MM.1S (cell line): ENCODE results near the gene SUPT4H1.

Experiments
- DNase-seq: peaks from one replicate; pipeline ENCODE4 v3.0.0-alpha.2; 2015
- H2AFZ ChIP-seq: fragments of 300-600 bp; sonication (generic); 2 replicates; pipeline ENCODE4 v1.6.0; 2016; ENCODE audit warnings: antibody characterized with exemption, low read length
- H3F3A ChIP-seq: fragments of 300-600 bp; sonication (generic); 2 replicates; pipeline ENCODE4 v1.6.1; 2016; ENCODE audit warnings: mild to moderate bottlenecking, antibody characterized with exemption, low read length, moderate library complexity, mixed read lengths; ENCODE audit not compliant: insufficient read depth
- H3K27ac ChIP-seq: fragments of 300-600 bp; sonication (generic); 2 replicates; pipeline ENCODE4 v1.5.1; 2016; ENCODE audit warnings: mild to moderate bottlenecking, low read length
- H3K27me3 ChIP-seq: fragments of 300-600 bp; sonication (generic); replicated peaks from 2 replicates; pipeline ENCODE4 v1.6.0; 2016; ENCODE audit warnings: low read length; ENCODE audit not compliant: insufficient read depth
- H3K36me3 ChIP-seq: fragments of 300-600 bp; sonication (generic); replicated peaks from 2 replicates; pipeline ENCODE4 v1.6.1; 2016; ENCODE audit warnings: mild to moderate bottlenecking, low read length, mixed read lengths; ENCODE audit not compliant: insufficient read depth
- H3K4me1 ChIP-seq: fragments of 300-600 bp; sonication (generic); 2 replicates; pipeline ENCODE4 v1.6.1; 2016; ENCODE audit warnings: low read length, mixed read lengths
- H3K4me2 ChIP-seq: fragments of 300-600 bp; sonication (generic); 2 replicates; pipeline ENCODE4 v1.6.0; 2016; ENCODE audit warnings: low read depth, low read length
- H3K4me3 ChIP-seq: fragments of 300-600 bp; sonication (generic); 2 replicates; pipeline ENCODE4 v1.5.1; 2016; ENCODE audit warnings: low read length, mixed read lengths
- H3K79me2 ChIP-seq: fragments of 300-600 bp; sonication (generic); 2 replicates; pipeline ENCODE4 v1.6.1; 2016; ENCODE audit warnings: mixed run types, low read length, mixed read lengths
- H3K9ac ChIP-seq: fragments of 300-600 bp; sonication (generic); 2 replicates; pipeline ENCODE4 v1.6.1; 2016; ENCODE audit warnings: low read length, mixed read lengths
- H3K9me2 ChIP-seq: fragments of 300-600 bp; sonication (generic); replicated peaks from 2 replicates; pipeline ENCODE4 v1.6.1; 2016; ENCODE audit warnings: mild to moderate bottlenecking, low read length, mixed read lengths; ENCODE audit not compliant: insufficient read depth
- H3K9me3 ChIP-seq: fragments of 300-600 bp; sonication (generic); replicated peaks from 2 replicates; pipeline ENCODE4 v1.6.1; 2016; ENCODE audit warnings: mild to moderate bottlenecking, low read length, mixed read lengths; ENCODE audit not compliant: insufficient read depth
- H4K20me1 ChIP-seq: fragments of 300-600 bp; sonication (generic); 2 replicates; pipeline ENCODE4 v1.6.1; 2016; ENCODE audit warnings: mild to moderate bottlenecking, low read length, moderate library complexity, mixed read lengths; ENCODE audit not compliant: insufficient read depth
- EZH2 ChIP-seq: fragments of 300-600 bp; sonication (generic); optimal IDR thresholded peaks from 2 replicates; pipeline ENCODE3; 2017; ENCODE audit warnings: low read depth, mild to moderate bottlenecking, antibody characterized with exemption, low read length, mixed read lengths
- EZH2phosphoT487 ChIP-seq: fragments of 300-600 bp; sonication (generic); IDR thresholded peaks from 2 replicates; pipeline ENCODE4 v1.6.1; 2018; ENCODE audit warnings: antibody characterized with exemption, low read length
- TF ChIP-seq, protein P1 (sequence below): fragments of 300-600 bp; sonication (generic); IDR thresholded peaks from 2 replicates; pipeline ENCODE4 v1.5.1; 2016; ENCODE audit warnings: antibody characterized with exemption, low read length, mixed read lengths

SUPT4H1 gene

GRCh38 chr17:58365980-58366595, 14.1 kb upstream of the SUPT4H1 start:
- Histone ChIP-seq H3F3A (0 out of 2 replicates have a peak, but pooled peaks cover 2% of the 10 kb centered on the region), H3K9me2 (no peaks in the 10 kb centered on the region), H3K27ac (peak overlapping the region; percentile 23; the same call in 1 of the 2 replicates), H3K79me2 (no peaks in the 10 kb centered on the region), H4K20me1 (no peaks in the 10 kb centered on the region), H3K36me3 (no peaks in the 10 kb centered on the region), H2AFZ (no peak overlapping the region), H3K4me2 (no peak overlapping the region), H3K27me3 (no peaks in the 10 kb centered on the region), H3K4me3 (no peak overlapping the region), H3K9me3 (no peaks in the 10 kb centered on the region), H3K9ac (no peak overlapping the region), H3K4me1 (peaks cover 16% of the 10 kb centered on the region)
- no peak for TF ChIP-seq EZH2
- TF ChIP-seq EZH2phosphoT487: no peak
- peak; percentile 31 for DNase-seq

DNA sequence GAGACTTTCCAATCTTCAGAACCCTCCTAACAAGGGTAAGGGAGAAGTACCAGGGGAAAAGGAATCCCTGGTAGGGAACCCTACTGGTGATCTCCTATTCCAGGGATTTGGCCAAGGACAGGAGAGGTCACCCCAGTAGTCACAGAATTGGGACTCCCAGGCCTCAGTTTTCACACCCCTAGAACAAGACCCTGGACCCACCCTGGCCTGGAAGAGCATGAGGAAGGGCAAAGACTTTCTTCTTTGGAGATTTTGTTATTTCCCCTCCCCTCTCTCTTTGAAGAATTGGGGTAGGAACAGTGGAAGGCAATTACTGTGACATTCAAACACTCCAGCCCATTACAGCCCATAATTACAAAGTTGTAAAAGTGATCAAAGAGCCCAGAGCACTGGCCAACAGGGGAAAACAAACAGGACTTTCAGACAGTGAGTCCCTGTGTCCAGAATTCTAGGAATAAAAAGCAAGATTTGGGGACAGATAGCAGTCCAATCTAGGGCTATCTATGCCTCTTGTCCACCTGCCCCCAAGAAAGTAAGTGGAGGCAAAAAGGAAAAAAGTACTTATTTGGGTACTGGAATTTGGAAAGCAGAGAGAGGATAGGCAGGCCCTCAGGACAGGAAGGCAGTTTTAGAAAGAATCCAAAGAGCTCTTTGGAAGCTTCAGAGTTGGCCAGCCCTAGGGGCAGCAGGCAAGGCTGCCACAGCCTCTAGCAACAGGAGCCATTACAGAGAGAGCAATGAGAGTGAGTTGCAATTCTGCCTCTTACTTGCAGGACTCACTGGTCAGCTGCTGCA, 13.4 kb upstream of the SUPT4H1 start:
- no peak overlapping the region for H2AFZ ChIP-seq
- peaks cover 16% of the 10 kb centered on the region for H3K4me1 ChIP-seq
- H3K9me2 ChIP-seq: no peaks in the 10 kb centered on the region
- no peaks in the 10 kb centered on the region for H4K20me1 ChIP-seq
- no peak overlapping the region for H3K4me2 ChIP-seq
- H3K27ac ChIP-seq: peak overlapping the region; percentile 23; the same call in 1 of the 2 replicates
- no peaks in the 10 kb centered on the region for H3K9me3 ChIP-seq
- TF ChIP-seq EZH2phosphoT487 (no peak), EZH2 (no peak)
- TF ChIP-seq, protein P1, sequence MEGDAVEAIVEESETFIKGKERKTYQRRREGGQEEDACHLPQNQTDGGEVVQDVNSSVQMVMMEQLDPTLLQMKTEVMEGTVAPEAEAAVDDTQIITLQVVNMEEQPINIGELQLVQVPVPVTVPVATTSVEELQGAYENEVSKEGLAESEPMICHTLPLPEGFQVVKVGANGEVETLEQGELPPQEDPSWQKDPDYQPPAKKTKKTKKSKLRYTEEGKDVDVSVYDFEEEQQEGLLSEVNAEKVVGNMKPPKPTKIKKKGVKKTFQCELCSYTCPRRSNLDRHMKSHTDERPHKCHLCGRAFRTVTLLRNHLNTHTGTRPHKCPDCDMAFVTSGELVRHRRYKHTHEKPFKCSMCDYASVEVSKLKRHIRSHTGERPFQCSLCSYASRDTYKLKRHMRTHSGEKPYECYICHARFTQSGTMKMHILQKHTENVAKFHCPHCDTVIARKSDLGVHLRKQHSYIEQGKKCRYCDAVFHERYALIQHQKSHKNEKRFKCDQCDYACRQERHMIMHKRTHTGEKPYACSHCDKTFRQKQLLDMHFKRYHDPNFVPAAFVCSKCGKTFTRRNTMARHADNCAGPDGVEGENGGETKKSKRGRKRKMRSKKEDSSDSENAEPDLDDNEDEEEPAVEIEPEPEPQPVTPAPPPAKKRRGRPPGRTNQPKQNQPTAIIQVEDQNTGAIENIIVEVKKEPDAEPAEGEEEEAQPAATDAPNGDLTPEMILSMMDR: no peak
- no peak overlapping the region for H3K9ac ChIP-seq
- no peak for DNase-seq
- no peaks in the 10 kb centered on the region for H3K36me3 ChIP-seq
- 0 out of 2 replicates have a peak, but pooled peaks cover 2% of the 10 kb centered on the region for H3F3A ChIP-seq
- no peak overlapping the region for H3K4me3 ChIP-seq
- no peaks in the 10 kb centered on the region for H3K79me2 ChIP-seq
- no peaks in the 10 kb centered on the region for H3K27me3 ChIP-seq

DNA sequence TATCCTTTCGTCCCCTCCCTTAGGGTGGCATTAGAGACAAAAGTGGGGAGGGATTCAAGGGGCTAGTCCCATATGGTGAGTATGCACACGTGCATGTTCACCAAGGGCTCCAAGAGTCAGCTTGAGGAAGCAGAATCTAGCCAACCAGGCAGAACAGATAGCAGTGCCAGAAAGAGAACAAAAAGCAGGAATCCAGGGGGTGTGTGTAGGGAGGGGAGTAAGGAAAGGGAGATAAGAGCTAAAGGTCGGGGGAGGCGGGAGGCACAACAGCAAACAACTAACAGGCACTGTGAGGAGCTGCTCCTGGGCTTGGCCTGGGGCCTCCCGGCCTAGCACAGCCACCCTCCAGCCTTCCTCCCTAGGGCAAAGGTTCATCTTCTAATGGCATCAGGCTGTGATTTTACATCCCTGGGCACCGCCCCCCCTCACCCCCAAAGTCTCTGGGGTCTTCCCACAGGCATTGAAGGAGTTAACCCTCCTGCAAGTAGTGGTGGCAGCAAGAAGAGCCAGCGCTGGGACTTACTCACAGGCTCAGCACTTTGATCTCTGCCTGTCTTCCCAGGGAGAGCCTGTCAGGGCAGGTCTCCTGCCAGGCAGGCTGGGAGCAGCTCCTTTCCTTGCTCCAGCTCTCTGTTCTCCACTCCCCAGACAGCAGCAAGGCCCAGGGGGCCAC, 12.4 kb upstream of the SUPT4H1 start:
- H3K4me2 ChIP-seq: no peak overlapping the region
- H3K4me3 ChIP-seq: no peak overlapping the region
- no peak overlapping the region for H3K9ac ChIP-seq
- no peaks in the 10 kb centered on the region for H3K27me3 ChIP-seq
- no peaks in the 10 kb centered on the region for H3K36me3 ChIP-seq
- no peaks in the 10 kb centered on the region for H3K9me3 ChIP-seq
- no peaks in the 10 kb centered on the region for H3K79me2 ChIP-seq
- H4K20me1 ChIP-seq: no peaks in the 10 kb centered on the region
- no peak overlapping the region for H2AFZ ChIP-seq
- TF ChIP-seq, protein P1: no peak
- no peak for TF ChIP-seq EZH2
- TF ChIP-seq EZH2phosphoT487: no peak
- DNase-seq: no peak
- 0 out of 2 replicates have a peak, but pooled peaks cover 2% of the 10 kb centered on the region for H3F3A ChIP-seq
- peaks cover 16% of the 10 kb centered on the region for H3K4me1 ChIP-seq
- no peaks in the 10 kb centered on the region for H3K9me2 ChIP-seq
- no peak overlapping the region for H3K27ac ChIP-seq
